Kidney (tissue), 14 donors: ENCODE data around the gene CRY1. TPM values are rescaled to one million over a fixed set of nuclear protein-coding genes. Genes with fewer than 3 reads are reported as not detected.

Source experiments
- DNase-seq, 5 donors: peaks; one replicate each; pipeline ENCODE4 v3.0.0-alpha.2; 2013 to 2020
- FAIRE-seq: peaks from 2 replicates; lab custom pipeline; 2012; peaks lifted over from hg19 to GRCh38; lab: Jason Lieb, UNC
- H3K27ac ChIP-seq, 2 donors: one replicate each; pipeline ENCODE4 v1.7.0; 2013; ENCODE audit warnings: low read depth in 2 of 2, low read length in 2 of 2, inconsistent platforms in 1 of 2
- H3K27me3 ChIP-seq: one replicate; pipeline ENCODE4 v1.7.1; 2013; ENCODE audit warnings: low read length, inconsistent platforms; ENCODE audit not compliant: control insufficient read depth, insufficient read depth
- H3K36me3 ChIP-seq, 3 donors: one replicate each; pipeline versions ENCODE4 v1.7.0 to v1.7.1; 2013; ENCODE audit warnings: low read length in 3 of 3, control low read depth in 1 of 3, inconsistent platforms in 1 of 3; ENCODE audit not compliant: insufficient read depth in 3 of 3, control insufficient read depth in 2 of 3
- H3K4me1 ChIP-seq, 3 donors: one replicate each; pipeline versions ENCODE4 v1.7.0 to v1.7.1; 2013; ENCODE audit warnings: low read length in 3 of 3, inconsistent platforms in 1 of 3, low read depth in 1 of 3; ENCODE audit not compliant: control insufficient read depth in 2 of 3, insufficient read depth in 2 of 3
- H3K4me3 ChIP-seq, 3 donors: one replicate each; pipeline versions ENCODE4 v1.7.0 to v1.8.1; 2013; ENCODE audit warnings: low read length in 3 of 3, control low read depth in 1 of 3, inconsistent platforms in 1 of 3
- H3K9ac ChIP-seq, 3 donors: one replicate each; pipeline versions ENCODE4 v1.7.0 to v1.7.1; 2013; ENCODE audit warnings: low read length in 3 of 3, control low read depth in 1 of 3, inconsistent platforms in 1 of 3
- H3K9me3 ChIP-seq, 3 donors: one replicate each; pipeline versions ENCODE4 v1.7.0 to v1.7.1; 2013; ENCODE audit warnings: low read length in 3 of 3, control low read depth in 1 of 3, inconsistent platforms in 1 of 3; ENCODE audit not compliant: control insufficient read depth in 2 of 3, insufficient read depth in 1 of 3
- intact Hi-C: fragments of 100-400 bp; cut with DNase I; formaldehyde crosslinking; loops from one replicate; pipeline ENCODE4 v1.11.1; 2022
- polyA plus RNA-seq: library from polyadenylated mRNA; stranded (reverse); fragments of 350-450 nt; fragmentation: Illumina TruSeq; extraction: RNeasy Lipid Tissue Mini Kit (QIAGEN cat#74804); gene quantifications from one replicate; pipeline ENCODE4 v1.2.3, GENCODE V29; 2014; ENCODE audit warnings: low read depth, low replicate concordance; ENCODE audit not compliant: insufficient read depth
- total RNA-seq: library from RNA; stranded (reverse); fragmentation: NEBNext Ultra II Directional; extraction: Animal tissue kit (Norgen Biotek cat#: 25700); gene quantifications from one replicate; pipeline ENCODE4 v1.2.1, GENCODE V29; 2021
- TF ChIP-seq, protein P1 (sequence below): IDR thresholded peaks from 3 replicates; pipeline ENCODE4 v1.5.1; 2012; ENCODE audit warnings: mild to moderate bottlenecking, moderate library complexity, borderline replicate concordance; ENCODE audit not compliant: insufficient read depth; ENCODE audit errors: extremely low read depth
- donor health status: control.
- donor health status: control.
- donor health status: control.
- donor health status: control.
- donor health status: control.
- donor health status: DM: yes; HTN: yes; CAD: no.
- donor health status: Normal renal cell carcinoma (clear cell type).

Gene CRY1
- total and polyA plus RNA-seq, 2 donors from 2014 or later: 8.4 to 17.7 TPM

DNA sequence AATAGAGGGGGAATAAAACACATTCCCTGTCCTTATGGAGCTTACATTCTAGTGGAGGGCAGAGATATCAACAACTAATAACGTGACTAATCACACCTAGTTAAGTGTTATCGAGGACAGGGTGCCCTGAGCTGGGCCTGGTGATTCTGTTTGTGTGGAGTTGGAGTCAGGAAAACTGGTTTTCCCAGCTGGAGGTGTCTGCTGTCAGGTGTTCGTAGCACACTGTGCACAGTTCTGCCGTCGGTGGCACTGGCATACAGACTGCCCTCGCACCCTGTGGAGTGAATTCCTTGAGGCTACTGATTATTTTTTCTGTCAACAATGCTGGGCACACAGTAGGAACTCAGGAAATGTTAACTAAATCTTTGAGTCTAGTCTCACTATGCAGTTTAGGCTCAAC is 105.5 kb downstream of the CRY1 start:
- TF ChIP-seq, protein P1, sequence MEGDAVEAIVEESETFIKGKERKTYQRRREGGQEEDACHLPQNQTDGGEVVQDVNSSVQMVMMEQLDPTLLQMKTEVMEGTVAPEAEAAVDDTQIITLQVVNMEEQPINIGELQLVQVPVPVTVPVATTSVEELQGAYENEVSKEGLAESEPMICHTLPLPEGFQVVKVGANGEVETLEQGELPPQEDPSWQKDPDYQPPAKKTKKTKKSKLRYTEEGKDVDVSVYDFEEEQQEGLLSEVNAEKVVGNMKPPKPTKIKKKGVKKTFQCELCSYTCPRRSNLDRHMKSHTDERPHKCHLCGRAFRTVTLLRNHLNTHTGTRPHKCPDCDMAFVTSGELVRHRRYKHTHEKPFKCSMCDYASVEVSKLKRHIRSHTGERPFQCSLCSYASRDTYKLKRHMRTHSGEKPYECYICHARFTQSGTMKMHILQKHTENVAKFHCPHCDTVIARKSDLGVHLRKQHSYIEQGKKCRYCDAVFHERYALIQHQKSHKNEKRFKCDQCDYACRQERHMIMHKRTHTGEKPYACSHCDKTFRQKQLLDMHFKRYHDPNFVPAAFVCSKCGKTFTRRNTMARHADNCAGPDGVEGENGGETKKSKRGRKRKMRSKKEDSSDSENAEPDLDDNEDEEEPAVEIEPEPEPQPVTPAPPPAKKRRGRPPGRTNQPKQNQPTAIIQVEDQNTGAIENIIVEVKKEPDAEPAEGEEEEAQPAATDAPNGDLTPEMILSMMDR: no peak
- intact Hi-C loops: no loop called here
- no peak for DNase-seq
- peak overlapping the region in 1 of 2 donors; percentile 23 for H3K27ac ChIP-seq
- H3K27me3 ChIP-seq: no peaks in the 10 kb centered on the region
- H3K9ac ChIP-seq: peak overlapping the region in 1 of 3 donors; percentile 7
- peaks cover 0 to 16% (median 10%) of the 10 kb centered on the region in 3 donors for H3K4me1 ChIP-seq
- peaks cover 0 to 2% (median 0%) of the 10 kb centered on the region in 3 donors for H3K36me3 ChIP-seq
- H3K4me3 ChIP-seq: peak overlapping the region in 2 of 3 donors; percentile 43 to 94
- FAIRE-seq: no peak
- H3K9me3 ChIP-seq: no peaks in the 10 kb centered on the region

DNA sequence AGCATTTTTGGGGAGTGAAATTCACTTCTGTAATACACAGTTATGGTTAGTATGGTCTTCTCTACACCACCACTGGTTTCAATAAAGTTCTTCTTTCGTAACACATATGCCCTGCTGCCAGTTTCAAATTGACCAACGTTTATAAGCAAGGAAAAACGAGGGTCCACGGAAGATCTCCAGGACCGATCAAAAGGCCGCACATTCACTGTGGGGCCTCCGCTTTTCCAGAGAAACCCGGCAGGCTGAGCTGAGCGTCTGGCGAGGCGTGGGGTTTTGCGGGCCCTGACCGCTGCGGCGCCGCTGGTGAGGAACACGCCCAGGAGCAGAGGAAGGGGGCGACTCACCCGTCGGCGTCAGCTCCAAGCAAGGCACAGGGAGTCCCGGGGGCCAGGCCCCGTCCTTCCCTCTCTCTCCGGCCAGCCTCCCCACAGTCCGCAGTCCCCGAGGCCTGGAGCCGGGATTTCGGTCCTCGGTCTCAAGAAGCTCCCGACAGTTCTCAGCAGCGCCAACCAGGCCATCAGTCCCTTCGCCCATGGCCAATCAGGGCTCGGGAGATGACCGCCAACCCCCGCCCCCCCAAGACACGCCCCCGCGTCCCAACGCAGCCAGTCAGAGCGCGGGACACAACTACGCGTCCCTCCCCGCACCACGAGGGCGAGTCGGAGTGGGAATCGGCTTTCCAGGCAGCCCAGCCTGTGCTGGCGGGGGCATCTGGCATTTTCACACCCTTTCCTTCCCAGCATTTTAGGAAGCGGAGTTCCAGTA is 106.5 kb downstream of the CRY1 start, which contains the start of gene MTERF2:
Gene MTERF2 (minus strand): TSS at position 522 of the 765 bp plus-strand sequence. CDS start 8,432 bp downstream, outside the sequence.
- DNase-seq: peak; percentile 96 to 98 (median 97)
- FAIRE-seq: no peak
- H3K9me3 ChIP-seq: no peaks in the 10 kb centered on the region

DNA sequence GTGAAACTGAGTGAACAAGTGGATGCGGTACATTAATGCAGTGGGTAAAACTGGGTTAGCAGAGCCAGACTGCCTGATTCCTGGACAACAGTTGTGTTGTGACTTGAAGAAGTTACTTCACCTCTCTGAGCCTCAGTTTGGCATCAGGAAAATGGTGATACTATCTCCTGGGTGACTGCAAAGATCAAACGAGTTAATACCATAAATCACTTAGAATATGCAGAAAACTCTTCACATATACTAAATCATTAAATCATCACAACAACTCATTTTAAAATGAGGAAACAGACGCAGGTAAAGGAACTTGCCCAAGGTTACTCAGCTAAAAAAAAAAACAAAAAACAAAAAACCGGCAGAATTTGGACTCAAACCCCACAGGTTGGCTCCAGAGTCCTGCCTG is 107.2 kb downstream of the CRY1 start:
- no peaks in the 10 kb centered on the region for H3K9me3 ChIP-seq
- H3K4me1 ChIP-seq: peaks cover 0 to 16% (median 10%) of the 10 kb centered on the region in 3 donors
- no peak for DNase-seq
- FAIRE-seq: no peak
- peaks cover 0 to 2% (median 0%) of the 10 kb centered on the region in 3 donors for H3K36me3 ChIP-seq
- TF ChIP-seq, protein P1: no peak
- H3K27ac ChIP-seq: peak overlapping the region; percentile 83
- no peaks in the 10 kb centered on the region for H3K27me3 ChIP-seq
- H3K4me3 ChIP-seq: peak overlapping the region; percentile 84 to 94 (median 87)
- intact Hi-C loops: no loop called here
- peak overlapping the region; percentile 77 to 86 (median 78) for H3K9ac ChIP-seq

More for the DNA sequence above, 106.5 kb downstream of the CRY1 start, which contains the start of gene MTERF2:
- intact Hi-C loops: no loop called here
- TF ChIP-seq, protein P1: no peak
- peak within 1 kb of the TSS; percentile 84 to 94 (median 87) for H3K4me3 ChIP-seq
- peak within 1 kb of the TSS; percentile 83 for H3K27ac ChIP-seq
- peaks cover 0 to 2% (median 0%) of the 10 kb centered on the region in 3 donors for H3K36me3 ChIP-seq
- H3K4me1 ChIP-seq: peaks cover 0 to 16% (median 10%) of the 10 kb centered on the region in 3 donors
- H3K27me3 ChIP-seq: no peaks in the 10 kb centered on the region
- H3K9ac ChIP-seq: peak within 1 kb of the TSS; percentile 77 to 86 (median 78)
